Activated CD8-positive, alpha-beta memory T cell treated with anti-CD3 and anti-CD28 coated beads for 4 hours (primary cell): Measurements from ENCODE around the gene VPS11.
A peak's percentile ranks its signal among the peaks of the same experiment; 100 is the strongest.
"Not testable (repeated sequence)": the region's sequence is repeated elsewhere in the genome, so short reads cannot be mapped to it uniquely, and the experiment has no call there.

Experiments
- DNase-seq, 2 donors: peaks; one replicate each; pipeline ENCODE4 v3.0.0-alpha.2; 2020; ENCODE audit warnings: low read depth in 2 of 2

VPS11 gene

GRCh38 chr11:119103161-119103664, 35.6 kb downstream of the VPS11 start:
- DNase-seq = not testable (repeated sequence)

- no peak for DNase-seq
Observed at GRCh38 chr11:119103793-119104192, 36.2 kb downstream of the VPS11 start.

GRCh38 chr11:119106564-119107537, 39.2 kb downstream of the VPS11 start, which contains the start of gene C2CD2L:
Gene C2CD2L, plus strand, starts transcription at chr11:119107344. Its CDS starts 398 bp downstream, at chr11:119107742.
- peak; percentile 73 to 79 for DNase-seq

- DNase-seq = no peak
Observed at GRCh38 chr11:119107538-119108145, 40.0 kb downstream of the VPS11 start.

- DNase-seq = no peak
Observed at GRCh38 chr11:119108146-119108856, 40.7 kb downstream of the VPS11 start.

- DNase-seq = no peak
Observed at GRCh38 chr11:119108857-119109221, 41.2 kb downstream of the VPS11 start.

- no peak for DNase-seq
Observed at GRCh38 chr11:119109843-119110242, 42.2 kb downstream of the VPS11 start.

GRCh38 chr11:119110439-119110838, 42.8 kb downstream of the VPS11 start:
- DNase-seq = no peak

GRCh38 chr11:119111361-119111925, 43.8 kb downstream of the VPS11 start:
- DNase-seq = no peak

- DNase-seq = no peak
Observed at GRCh38 chr11:119112314-119113020, 44.8 kb downstream of the VPS11 start.

GRCh38 chr11:119113716-119114115, 46.1 kb downstream of the VPS11 start:
- DNase-seq = no peak

GRCh38 chr11:119114351-119114750, 46.7 kb downstream of the VPS11 start:
- no peak for DNase-seq

- DNase-seq = no peak
Observed at GRCh38 chr11:119115484-119116234, 48.0 kb downstream of the VPS11 start.

- DNase-seq = no peak
Observed at GRCh38 chr11:119116235-119116594, 48.6 kb downstream of the VPS11 start.

GRCh38 chr11:119116601-119117000, 49.0 kb downstream of the VPS11 start:
- DNase-seq = no peak

GRCh38 chr11:119117004-119117706, 49.5 kb downstream of the VPS11 start:
- DNase-seq = no peak

- DNase-seq = no peak
Observed at GRCh38 chr11:119118227-119118626, 50.6 kb downstream of the VPS11 start.

GRCh38 chr11:119118946-119119345, 51.3 kb downstream of the VPS11 start:
- DNase-seq = no peak

- DNase-seq = no peak
Observed at GRCh38 chr11:119120639-119121007, 53.0 kb downstream of the VPS11 start.
